Osteoblast (primary cell): ENCODE results near the gene KCNJ12. TPM values are rescaled to one million over a fixed set of nuclear protein-coding genes. Genes with fewer than 3 reads are reported as not detected.

Experiments
- DNase-seq: peaks from one replicate; pipeline ENCODE4 v3.0.0; 2011; ENCODE audit warnings: low spot score, mixed read lengths; ENCODE audit not compliant: insufficient read length; ENCODE audit errors: missing footprints
- H2AFZ ChIP-seq: 2 replicates; pipeline ENCODE4 v1.6.0; 2011; ENCODE audit warnings: mild to moderate bottlenecking, low read length
- H3K27ac ChIP-seq: 2 replicates; pipeline ENCODE4 v1.5.1; 2011; ENCODE audit warnings: mild to moderate bottlenecking, low read depth, low read length, moderate library complexity
- H3K27me3 ChIP-seq: 2 replicates; pipeline ENCODE4 v1.6.0; 2012; ENCODE audit warnings: mild to moderate bottlenecking, control low read depth, inconsistent platforms, low read length, moderate library complexity; ENCODE audit not compliant: insufficient read depth
- H3K36me3 ChIP-seq: 2 replicates; pipeline ENCODE4 v1.5.1; 2011; ENCODE audit warnings: mild to moderate bottlenecking, low read length, control low read depth, moderate library complexity; ENCODE audit not compliant: insufficient read depth
- H3K4me1 ChIP-seq: 2 replicates; pipeline ENCODE4 v1.5.1; 2011; ENCODE audit warnings: mild to moderate bottlenecking, low read length, control low read depth, moderate library complexity; ENCODE audit not compliant: insufficient read depth
- H3K4me2 ChIP-seq: 2 replicates; pipeline ENCODE4 v1.6.0; 2011; ENCODE audit warnings: mild to moderate bottlenecking, low read length; ENCODE audit not compliant: insufficient read depth
- H3K4me3 ChIP-seq: fragments of 200-600 bp; sonication (generic); 3 replicates; pipeline ENCODE4 v1.5.1; 2012; ENCODE audit warnings: mild to moderate bottlenecking, low read length, inconsistent platforms; ENCODE audit not compliant: insufficient read depth
- H3K79me2 ChIP-seq: 2 replicates; pipeline ENCODE4 v1.6.0; 2012; ENCODE audit warnings: mild to moderate bottlenecking, low read length, control low read depth, inconsistent platforms; ENCODE audit not compliant: insufficient read depth
- H3K9me3 ChIP-seq: 2 replicates; pipeline ENCODE4 v1.5.1; 2011; ENCODE audit warnings: low read depth, low read length, control low read depth
- H4K20me1 ChIP-seq: 2 replicates; pipeline ENCODE4 v1.6.0; 2012; ENCODE audit warnings: mild to moderate bottlenecking, low read length, control low read depth; ENCODE audit not compliant: insufficient read depth
- CTCF ChIP-seq: IDR thresholded peaks from 2 replicates; pipeline ENCODE4 v1.5.1; 2011; ENCODE audit warnings: mild to moderate bottlenecking, low read depth, low read length, moderate library complexity; ENCODE audit errors: extremely low read depth
- total RNA-seq: library from RNA; depleted of rRNA; stranded (reverse); fragments of >200 nt; gene quantifications from 2 replicates; pipeline ENCODE4 v1.2.3, GENCODE V29; 2012

Gene KCNJ12
- total RNA-seq, 1 donor: under 0.01 TPM

DNA sequence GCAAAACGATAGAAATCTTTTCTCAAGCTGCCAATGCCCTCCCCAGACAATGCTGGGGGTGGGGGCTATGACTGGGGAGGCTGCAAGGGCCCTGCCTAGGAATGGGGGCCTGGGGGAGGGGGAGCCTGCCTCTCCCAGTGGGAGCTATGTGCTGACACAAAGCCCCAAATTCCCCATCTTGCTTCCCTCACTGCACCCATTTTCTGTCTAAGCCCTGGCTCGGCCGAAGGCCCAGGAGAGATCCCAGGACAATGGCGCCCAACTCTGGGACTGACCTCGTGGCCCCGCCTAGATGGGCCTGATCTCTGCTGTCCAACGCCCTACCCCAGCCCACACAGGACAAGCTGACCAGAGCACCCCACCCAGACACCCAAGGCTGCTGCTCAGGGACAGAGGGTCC, 11.1 kb upstream of the KCNJ12 start:
- no peaks in the 10 kb centered on the region for H3K79me2 ChIP-seq
- no peak for TF ChIP-seq CTCF
- H3K4me2 ChIP-seq: no peak overlapping the region
- H2AFZ ChIP-seq: no peak overlapping the region
- peaks cover 4% of the 10 kb centered on the region for H3K27me3 ChIP-seq
- no peak overlapping the region for H3K4me3 ChIP-seq
- no peaks in the 10 kb centered on the region for H4K20me1 ChIP-seq
- H3K9me3 ChIP-seq: no peaks in the 10 kb centered on the region
- peak; percentile 54 for DNase-seq
- no peak overlapping the region for H3K27ac ChIP-seq
- H3K4me1 ChIP-seq: no peaks in the 10 kb centered on the region
- H3K36me3 ChIP-seq: no peaks in the 10 kb centered on the region

DNA sequence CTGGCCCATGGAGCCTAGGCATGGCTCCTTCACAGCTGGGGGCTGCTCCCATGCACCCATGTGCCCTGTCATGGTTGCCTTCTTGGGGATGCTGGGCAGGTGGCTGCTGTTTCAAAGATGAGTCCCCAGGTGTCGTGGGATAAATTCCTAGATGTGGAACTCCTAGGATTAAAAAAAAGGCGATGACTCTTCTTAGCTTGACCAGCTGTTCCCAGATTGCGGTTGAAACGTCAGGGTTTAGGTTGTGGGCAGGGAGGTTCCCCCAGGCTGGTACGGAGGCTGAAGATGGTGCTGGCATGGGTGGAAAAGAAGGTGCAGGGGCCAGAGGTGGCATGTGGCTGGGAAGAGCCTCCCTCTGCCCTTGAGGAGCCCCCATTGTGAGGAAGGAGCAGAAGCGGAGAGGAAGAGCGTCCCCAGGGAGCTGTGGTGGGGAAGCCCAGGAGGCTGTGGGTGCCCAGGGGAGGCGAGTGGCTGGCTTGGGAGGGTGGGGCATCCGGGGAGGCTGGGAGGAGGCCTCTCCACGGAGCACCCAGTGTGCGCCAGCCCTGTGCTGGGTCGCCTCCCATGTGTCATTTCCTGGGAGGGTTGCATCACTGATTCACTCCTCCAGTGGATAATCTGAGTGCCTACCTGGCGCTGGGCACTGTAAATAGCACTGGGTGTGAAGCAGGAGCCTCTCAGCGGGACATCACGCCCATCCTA, 7.5 kb upstream of the KCNJ12 start:
- no peak overlapping the region for H3K4me2 ChIP-seq
- no peak overlapping the region for H3K4me3 ChIP-seq
- no peak for DNase-seq
- no peaks in the 10 kb centered on the region for H3K9me3 ChIP-seq
- H2AFZ ChIP-seq: no peak overlapping the region
- no peaks in the 10 kb centered on the region for H3K36me3 ChIP-seq
- no peaks in the 10 kb centered on the region for H3K79me2 ChIP-seq
- no peak overlapping the region for H3K27ac ChIP-seq
- no peaks in the 10 kb centered on the region for H3K27me3 ChIP-seq
- no peak for TF ChIP-seq CTCF
- H4K20me1 ChIP-seq: no peaks in the 10 kb centered on the region
- H3K4me1 ChIP-seq: no peaks in the 10 kb centered on the region

DNA sequence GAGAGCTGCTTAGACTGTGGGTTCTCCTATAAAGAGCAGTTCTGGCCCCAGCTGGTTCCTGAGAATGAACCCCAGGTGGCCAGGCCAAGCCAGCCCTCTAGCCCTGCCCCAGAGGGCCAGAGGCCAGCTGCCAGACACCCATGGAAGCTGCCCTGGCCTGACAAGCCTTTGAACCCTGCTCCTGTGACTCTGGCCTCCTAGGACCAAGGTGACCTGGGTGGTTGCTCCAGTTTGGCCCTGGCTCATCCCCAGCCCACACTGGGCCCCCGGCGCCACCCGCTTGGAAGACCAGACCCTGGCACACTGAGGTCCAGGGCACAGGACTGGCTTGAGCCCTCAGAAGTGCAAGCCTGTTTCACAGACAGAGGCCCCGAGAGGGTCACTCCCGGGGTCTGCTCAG, 6.8 kb upstream of the KCNJ12 start:
- no peak overlapping the region for H3K4me3 ChIP-seq
- no peak overlapping the region for H3K27ac ChIP-seq
- no peaks in the 10 kb centered on the region for H3K36me3 ChIP-seq
- no peaks in the 10 kb centered on the region for H4K20me1 ChIP-seq
- no peak for DNase-seq
- H3K4me1 ChIP-seq: no peaks in the 10 kb centered on the region
- H3K4me2 ChIP-seq: no peak overlapping the region
- no peak for TF ChIP-seq CTCF
- H2AFZ ChIP-seq: no peak overlapping the region
- no peaks in the 10 kb centered on the region for H3K9me3 ChIP-seq
- no peaks in the 10 kb centered on the region for H3K27me3 ChIP-seq
- no peaks in the 10 kb centered on the region for H3K79me2 ChIP-seq

DNA sequence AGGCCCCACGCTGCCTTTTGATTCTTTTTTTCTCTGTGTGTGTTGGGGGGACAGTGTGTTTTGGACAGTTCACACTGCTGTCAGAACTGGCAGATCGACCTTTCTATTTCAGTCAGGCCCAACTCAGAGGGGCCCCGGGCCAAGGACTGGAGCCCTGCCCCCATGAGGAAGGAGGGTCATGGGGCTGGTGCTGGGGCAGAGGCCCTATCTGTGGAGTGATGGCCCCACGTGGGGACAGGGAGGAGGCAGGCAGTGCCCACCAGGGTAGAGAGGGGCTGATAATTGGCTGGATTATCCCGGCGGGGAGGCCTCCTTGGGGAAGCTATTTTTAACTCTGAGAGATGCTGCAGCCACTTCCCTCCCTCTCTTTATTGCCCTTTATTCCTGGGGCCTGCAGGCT, 5.7 kb upstream of the KCNJ12 start:
- Histone ChIP-seq H3K79me2 (no peaks in the 10 kb centered on the region), H4K20me1 (no peaks in the 10 kb centered on the region), H3K36me3 (no peaks in the 10 kb centered on the region), H2AFZ (peak overlapping the region; percentile 29), H3K9me3 (no peaks in the 10 kb centered on the region), H3K4me1 (no peaks in the 10 kb centered on the region), H3K27me3 (peaks cover under 1% of the 10 kb centered on the region), H3K4me3 (no peak overlapping the region), H3K4me2 (no peak overlapping the region), H3K27ac (no peak overlapping the region)
- peak; percentile 86 for DNase-seq
- no peak for TF ChIP-seq CTCF
